H9 (cell line): ENCODE measurements around the gene RGL1. TPM values are rescaled to one million over a fixed set of nuclear protein-coding genes. Genes with fewer than 3 reads are reported as not detected.

Source experiments
- DNase-seq: peaks from one replicate; pipeline ENCODE4 v3.0.0-alpha.2; 2017
- H2AFZ ChIP-seq: one replicate; pipeline ENCODE4 v1.6.1; 2013; ENCODE audit warnings: mild to moderate bottlenecking, low read length, control low read depth, moderate library complexity
- H2AK5ac ChIP-seq: 2 replicates; pipeline ENCODE4 v1.6.1; 2013; ENCODE audit warnings: low read length, control low read depth, mixed read lengths; ENCODE audit not compliant: insufficient read length
- H2BK120ac ChIP-seq: one replicate; pipeline ENCODE4 v1.6.1; 2013; ENCODE audit warnings: low read depth, mild to moderate bottlenecking, low read length, control low read depth, inconsistent platforms; ENCODE audit not compliant: poor library complexity, severe bottlenecking
- H2BK12ac ChIP-seq: 2 replicates; pipeline ENCODE4 v1.6.1; 2013; ENCODE audit warnings: low read length, control low read depth, mixed read lengths, low read depth; ENCODE audit not compliant: insufficient read length
- H2BK15ac ChIP-seq: 2 replicates; pipeline ENCODE4 v1.6.1; 2013; ENCODE audit warnings: low read depth, low read length, control low read depth
- H2BK20ac ChIP-seq: one replicate; pipeline ENCODE4 v1.6.1; 2013; ENCODE audit warnings: low read depth, mild to moderate bottlenecking, low read length, control low read depth, inconsistent platforms; ENCODE audit not compliant: poor library complexity, severe bottlenecking
- H2BK5ac ChIP-seq: 2 replicates; pipeline ENCODE4 v1.6.1; 2013; ENCODE audit warnings: low read length, control low read depth, mixed read lengths; ENCODE audit not compliant: insufficient read length
- H3K14ac ChIP-seq: 2 replicates; pipeline ENCODE4 v1.6.1; 2013; ENCODE audit warnings: low read length, control low read depth; ENCODE audit not compliant: insufficient read depth
- H3K18ac ChIP-seq: 2 replicates; pipeline ENCODE4 v1.6.1; 2013; ENCODE audit warnings: low read depth, mild to moderate bottlenecking, mixed read lengths, low read length, control low read depth; ENCODE audit not compliant: insufficient read length
- H3K23ac ChIP-seq: 2 replicates; pipeline ENCODE4 v1.6.1; 2013; ENCODE audit warnings: low read length, control low read depth, mixed read lengths, low read depth; ENCODE audit not compliant: insufficient read length
- H3K23me2 ChIP-seq: 2 replicates; pipeline ENCODE4 v1.6.1; 2013; ENCODE audit warnings: low read depth, mild to moderate bottlenecking, mixed read lengths, low read length, control low read depth; ENCODE audit not compliant: insufficient read length, poor library complexity, severe bottlenecking
- H3K27ac ChIP-seq: 2 replicates; pipeline ENCODE4 v1.5.1; 2013; ENCODE audit warnings: low read length, control low read depth, mixed read lengths, low read depth; ENCODE audit not compliant: insufficient read length
- H3K27me3 ChIP-seq: 2 replicates; pipeline ENCODE4 v1.6.1; 2013; ENCODE audit warnings: low read length, control low read depth, inconsistent platforms; ENCODE audit not compliant: insufficient read depth
- H3K4ac ChIP-seq: 2 replicates; pipeline ENCODE4 v1.6.1; 2013; ENCODE audit warnings: low read depth, mild to moderate bottlenecking, control low read depth, inconsistent platforms, low read length, moderate library complexity
- H3K4me1 ChIP-seq: 2 replicates; pipeline ENCODE4 v1.6.1; 2013; ENCODE audit warnings: low read length, control low read depth, inconsistent platforms; ENCODE audit not compliant: insufficient read depth
- H3K4me2 ChIP-seq: 2 replicates; pipeline ENCODE4 v1.6.1; 2013; ENCODE audit warnings: low read length, control low read depth, mixed read lengths; ENCODE audit not compliant: insufficient read length, insufficient read depth
- H3K56ac ChIP-seq: 2 replicates; pipeline ENCODE4 v1.6.1; 2013; ENCODE audit warnings: low read depth, mild to moderate bottlenecking, mixed read lengths, low read length, control low read depth; ENCODE audit not compliant: insufficient read length
- H3K79me1 ChIP-seq: 2 replicates; pipeline ENCODE4 v1.6.1; 2013; ENCODE audit warnings: low read depth, mild to moderate bottlenecking, moderate library complexity, low read length, control low read depth, inconsistent platforms; ENCODE audit not compliant: insufficient read depth, poor library complexity, severe bottlenecking
- H3K79me2 ChIP-seq: 2 replicates; pipeline ENCODE4 v1.6.1; 2013; ENCODE audit warnings: low read length, control low read depth, inconsistent platforms; ENCODE audit not compliant: insufficient read depth
- H3K9ac ChIP-seq: 2 replicates; pipeline ENCODE4 v1.6.1; 2013; ENCODE audit warnings: low read length, control low read depth, mixed read lengths; ENCODE audit not compliant: insufficient read length; ENCODE audit errors: extremely low read depth
- H3K9me3 ChIP-seq: one replicate; pipeline ENCODE4 v1.6.1; 2013; ENCODE audit warnings: low read depth, low read length, inconsistent platforms; ENCODE audit not compliant: control insufficient read depth
- H3T11ph ChIP-seq: one replicate; pipeline ENCODE4 v1.6.1; 2013; ENCODE audit warnings: mild to moderate bottlenecking, low read length, control low read depth, inconsistent platforms
- H4K20me1 ChIP-seq: one replicate; pipeline ENCODE4 v1.6.1; 2013; ENCODE audit not compliant: control insufficient read depth, insufficient read length, insufficient read depth
- H4K5ac ChIP-seq: 2 replicates; pipeline ENCODE4 v1.6.1; 2013; ENCODE audit warnings: low read depth, mild to moderate bottlenecking, mixed read lengths, low read length, control low read depth; ENCODE audit not compliant: insufficient read length
- H4K8ac ChIP-seq: replicated peaks from 2 replicates; pipeline ENCODE4 v1.6.1; 2013; ENCODE audit warnings: low read length, control low read depth, mixed read lengths, low read depth; ENCODE audit not compliant: insufficient read length
- H4K91ac ChIP-seq: 2 replicates; pipeline ENCODE4 v1.6.1; 2013; ENCODE audit warnings: low read depth, mild to moderate bottlenecking, moderate library complexity, mixed read lengths, low read length, control low read depth; ENCODE audit not compliant: insufficient read length
- H3K27ac Mint-ChIP-seq, 3 experiments: 2 replicates in 2 of 3; 3 replicates in 1 of 3; pipeline ENCODE4 v1.8.0; 2020 to 2021; ENCODE audit warnings: mixed read lengths in 3 of 3, mild to moderate bottlenecking in 1 of 3, moderate library complexity in 1 of 3
- H3K27me3 Mint-ChIP-seq: 2 replicates; pipeline ENCODE4 v1.8.0; 2021; ENCODE audit warnings: low read depth, mild to moderate bottlenecking, moderate library complexity, mixed read lengths
- H3K36me3 Mint-ChIP-seq, 3 experiments: 2 replicates in 2 of 3; 3 replicates in 1 of 3; pipeline ENCODE4 v1.8.0; 2020 to 2021; ENCODE audit warnings: low read depth in 3 of 3, mixed read lengths in 3 of 3; ENCODE audit not compliant: insufficient read depth in 1 of 3
- H3K4me1 Mint-ChIP-seq, 2 experiments: 2 replicates each; pipeline ENCODE4 v1.8.0; 2020; ENCODE audit warnings: mixed read lengths in 2 of 2
- H3K4me3 Mint-ChIP-seq, 2 experiments: 2 replicates in 1 of 2; 3 replicates in 1 of 2; pipeline ENCODE4 v1.8.0; 2020 to 2021; ENCODE audit warnings: mild to moderate bottlenecking in 2 of 2, mixed read lengths in 2 of 2, moderate library complexity in 1 of 2
- H3K9me3 Mint-ChIP-seq, 2 experiments: 2 replicates in 1 of 2; 3 replicates in 1 of 2; pipeline ENCODE4 v1.8.0; 2020; ENCODE audit warnings: mild to moderate bottlenecking in 2 of 2, mixed read lengths in 2 of 2, moderate library complexity in 1 of 2
- CTCF ChIP-seq: fragments of 200-600 bp; sonication (generic); conservative IDR thresholded peaks from 3 replicates; pipeline ENCODE4 v1.8.0; 2021; ENCODE audit warnings: antibody characterized with exemption, mild to moderate bottlenecking
- WGBS: extraction: QIAGEN DNeasy Blood & Tissue Kit; methylation state at CpG from one replicate; pipeline ENCODE4 v1.1.7; 2013; ENCODE audit warnings: missing lambda C conversion rate, low lambda C conversion rate, mixed read lengths; ENCODE audit not compliant: insufficient read length; ENCODE audit errors: extremely low coverage; 5-methylcytosine and 5-hydroxymethylcytosine counted together
- total RNA-seq: library from RNA; stranded (reverse); gene quantifications from 2 replicates; pipeline ENCODE4 v1.2.1, GENCODE V29; 2021

Gene RGL1
- total RNA-seq, 1 experiment from 2014 or later, result 1.4 TPM

DNA sequence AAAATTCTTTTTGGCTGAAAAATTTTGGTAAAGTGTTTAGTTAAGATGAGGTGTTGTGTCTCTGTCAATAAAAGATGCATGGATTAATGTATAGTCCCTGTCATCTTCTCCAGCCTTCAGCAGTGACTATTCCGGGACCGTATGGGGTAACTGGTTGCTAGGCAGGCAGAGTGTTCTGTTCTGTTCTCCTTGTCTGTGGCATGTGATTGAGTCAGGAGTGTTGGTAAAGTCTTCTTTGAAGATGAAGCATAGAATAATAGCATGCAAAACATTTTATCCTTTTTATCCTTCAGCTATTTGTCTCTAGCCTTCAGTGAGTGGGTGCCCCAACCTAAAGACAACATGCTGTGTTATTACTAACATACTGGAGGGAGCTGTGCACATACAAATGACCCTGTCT lies 74.6 kb downstream of the RGL1 start:
- no peak overlapping the region for H3K23ac ChIP-seq
- TF ChIP-seq CTCF, result no peak
- no peak overlapping the region for H2BK12ac ChIP-seq
- no peak overlapping the region for H3K14ac ChIP-seq
- DNase-seq, result no peak
- no peaks in the 10 kb centered on the region for H4K20me1 ChIP-seq
- H2BK120ac ChIP-seq, result no peak overlapping the region
- no peak overlapping the region for H2BK20ac ChIP-seq
- H4K91ac ChIP-seq, result no peak overlapping the region
- Mint-ChIP-seq H3K4me3 (no peak overlapping the region), H3K27ac (no peak overlapping the region), H3K4me1 (peaks cover 18 to 25% of the 10 kb centered on the region in 2 experiments), H3K36me3 (no peaks in the 10 kb centered on the region; a peak in 1 of 7 replicates), H3K27me3 (no peaks in the 10 kb centered on the region), H3K9me3 (no peaks in the 10 kb centered on the region)
- H2BK5ac ChIP-seq, result no peak overlapping the region
- H3K56ac ChIP-seq, result no peak overlapping the region
- H4K5ac ChIP-seq, result no peak overlapping the region
- H3K27ac ChIP-seq, result no peak overlapping the region
- H3K79me1 ChIP-seq, result no peaks in the 10 kb centered on the region
- H4K8ac ChIP-seq, result no peak overlapping the region
- peaks cover 5% of the 10 kb centered on the region; the same call in 1 of the 2 replicates for H3K4me1 ChIP-seq
- no peaks in the 10 kb centered on the region for H3K79me2 ChIP-seq
- H3K23me2 ChIP-seq, result no peaks in the 10 kb centered on the region
- H2AFZ ChIP-seq, result no peak overlapping the region
- H3K18ac ChIP-seq, result no peak overlapping the region
- no peak overlapping the region for H3K4ac ChIP-seq
- H3K27me3 ChIP-seq, result no peaks in the 10 kb centered on the region
- no CpG with 5 or more reads among the region's 2 CpGs for WGBS
- no peak overlapping the region for H2BK15ac ChIP-seq
- no peak overlapping the region for H3T11ph ChIP-seq
- H2AK5ac ChIP-seq, result no peak overlapping the region
- no peak overlapping the region for H3K9ac ChIP-seq
- no peak overlapping the region for H3K4me2 ChIP-seq
- H3K9me3 ChIP-seq, result no peaks in the 10 kb centered on the region
